H9 (cell line): ENCODE data around the gene NTPCR. TPM values are rescaled to one million over a fixed set of nuclear protein-coding genes. Genes with fewer than 3 reads are reported as not detected.

Experiments
- DNase-seq: peaks from one replicate; pipeline ENCODE4 v3.0.0-alpha.2; 2017
- H2AFZ ChIP-seq: one replicate; pipeline ENCODE4 v1.6.1; 2013; ENCODE audit warnings: mild to moderate bottlenecking, low read length, control low read depth, moderate library complexity
- H2AK5ac ChIP-seq: 2 replicates; pipeline ENCODE4 v1.6.1; 2013; ENCODE audit warnings: low read length, control low read depth, mixed read lengths; ENCODE audit not compliant: insufficient read length
- H2BK120ac ChIP-seq: one replicate; pipeline ENCODE4 v1.6.1; 2013; ENCODE audit warnings: low read depth, mild to moderate bottlenecking, low read length, control low read depth, inconsistent platforms; ENCODE audit not compliant: poor library complexity, severe bottlenecking
- H2BK12ac ChIP-seq: 2 replicates; pipeline ENCODE4 v1.6.1; 2013; ENCODE audit warnings: low read length, control low read depth, mixed read lengths, low read depth; ENCODE audit not compliant: insufficient read length
- H2BK15ac ChIP-seq: 2 replicates; pipeline ENCODE4 v1.6.1; 2013; ENCODE audit warnings: low read depth, low read length, control low read depth
- H2BK20ac ChIP-seq: one replicate; pipeline ENCODE4 v1.6.1; 2013; ENCODE audit warnings: low read depth, mild to moderate bottlenecking, low read length, control low read depth, inconsistent platforms; ENCODE audit not compliant: poor library complexity, severe bottlenecking
- H2BK5ac ChIP-seq: 2 replicates; pipeline ENCODE4 v1.6.1; 2013; ENCODE audit warnings: low read length, control low read depth, mixed read lengths; ENCODE audit not compliant: insufficient read length
- H3K14ac ChIP-seq: 2 replicates; pipeline ENCODE4 v1.6.1; 2013; ENCODE audit warnings: low read length, control low read depth; ENCODE audit not compliant: insufficient read depth
- H3K18ac ChIP-seq: 2 replicates; pipeline ENCODE4 v1.6.1; 2013; ENCODE audit warnings: low read depth, mild to moderate bottlenecking, mixed read lengths, low read length, control low read depth; ENCODE audit not compliant: insufficient read length
- H3K23ac ChIP-seq: 2 replicates; pipeline ENCODE4 v1.6.1; 2013; ENCODE audit warnings: low read length, control low read depth, mixed read lengths, low read depth; ENCODE audit not compliant: insufficient read length
- H3K23me2 ChIP-seq: 2 replicates; pipeline ENCODE4 v1.6.1; 2013; ENCODE audit warnings: low read depth, mild to moderate bottlenecking, mixed read lengths, low read length, control low read depth; ENCODE audit not compliant: insufficient read length, poor library complexity, severe bottlenecking
- H3K27ac ChIP-seq: 2 replicates; pipeline ENCODE4 v1.5.1; 2013; ENCODE audit warnings: low read length, control low read depth, mixed read lengths, low read depth; ENCODE audit not compliant: insufficient read length
- H3K27me3 ChIP-seq: 2 replicates; pipeline ENCODE4 v1.6.1; 2013; ENCODE audit warnings: low read length, control low read depth, inconsistent platforms; ENCODE audit not compliant: insufficient read depth
- H3K4ac ChIP-seq: 2 replicates; pipeline ENCODE4 v1.6.1; 2013; ENCODE audit warnings: low read depth, mild to moderate bottlenecking, control low read depth, inconsistent platforms, low read length, moderate library complexity
- H3K4me1 ChIP-seq: 2 replicates; pipeline ENCODE4 v1.6.1; 2013; ENCODE audit warnings: low read length, control low read depth, inconsistent platforms; ENCODE audit not compliant: insufficient read depth
- H3K4me2 ChIP-seq: 2 replicates; pipeline ENCODE4 v1.6.1; 2013; ENCODE audit warnings: low read length, control low read depth, mixed read lengths; ENCODE audit not compliant: insufficient read length, insufficient read depth
- H3K56ac ChIP-seq: 2 replicates; pipeline ENCODE4 v1.6.1; 2013; ENCODE audit warnings: low read depth, mild to moderate bottlenecking, mixed read lengths, low read length, control low read depth; ENCODE audit not compliant: insufficient read length
- H3K79me1 ChIP-seq: 2 replicates; pipeline ENCODE4 v1.6.1; 2013; ENCODE audit warnings: low read depth, mild to moderate bottlenecking, moderate library complexity, low read length, control low read depth, inconsistent platforms; ENCODE audit not compliant: insufficient read depth, poor library complexity, severe bottlenecking
- H3K79me2 ChIP-seq: 2 replicates; pipeline ENCODE4 v1.6.1; 2013; ENCODE audit warnings: low read length, control low read depth, inconsistent platforms; ENCODE audit not compliant: insufficient read depth
- H3K9ac ChIP-seq: 2 replicates; pipeline ENCODE4 v1.6.1; 2013; ENCODE audit warnings: low read length, control low read depth, mixed read lengths; ENCODE audit not compliant: insufficient read length; ENCODE audit errors: extremely low read depth
- H3K9me3 ChIP-seq: one replicate; pipeline ENCODE4 v1.6.1; 2013; ENCODE audit warnings: low read depth, low read length, inconsistent platforms; ENCODE audit not compliant: control insufficient read depth
- H3T11ph ChIP-seq: one replicate; pipeline ENCODE4 v1.6.1; 2013; ENCODE audit warnings: mild to moderate bottlenecking, low read length, control low read depth, inconsistent platforms
- H4K20me1 ChIP-seq: one replicate; pipeline ENCODE4 v1.6.1; 2013; ENCODE audit not compliant: control insufficient read depth, insufficient read length, insufficient read depth
- H4K5ac ChIP-seq: 2 replicates; pipeline ENCODE4 v1.6.1; 2013; ENCODE audit warnings: low read depth, mild to moderate bottlenecking, mixed read lengths, low read length, control low read depth; ENCODE audit not compliant: insufficient read length
- H4K8ac ChIP-seq: replicated peaks from 2 replicates; pipeline ENCODE4 v1.6.1; 2013; ENCODE audit warnings: low read length, control low read depth, mixed read lengths, low read depth; ENCODE audit not compliant: insufficient read length
- H4K91ac ChIP-seq: 2 replicates; pipeline ENCODE4 v1.6.1; 2013; ENCODE audit warnings: low read depth, mild to moderate bottlenecking, moderate library complexity, mixed read lengths, low read length, control low read depth; ENCODE audit not compliant: insufficient read length
- H3K27ac Mint-ChIP-seq, 3 experiments: 2 replicates in 2 of 3; 3 replicates in 1 of 3; pipeline ENCODE4 v1.8.0; 2020 to 2021; ENCODE audit warnings: mixed read lengths in 3 of 3, mild to moderate bottlenecking in 1 of 3, moderate library complexity in 1 of 3
- H3K27me3 Mint-ChIP-seq: 2 replicates; pipeline ENCODE4 v1.8.0; 2021; ENCODE audit warnings: low read depth, mild to moderate bottlenecking, moderate library complexity, mixed read lengths
- H3K36me3 Mint-ChIP-seq, 3 experiments: 2 replicates in 2 of 3; 3 replicates in 1 of 3; pipeline ENCODE4 v1.8.0; 2020 to 2021; ENCODE audit warnings: low read depth in 3 of 3, mixed read lengths in 3 of 3; ENCODE audit not compliant: insufficient read depth in 1 of 3
- H3K4me1 Mint-ChIP-seq, 2 experiments: 2 replicates each; pipeline ENCODE4 v1.8.0; 2020; ENCODE audit warnings: mixed read lengths in 2 of 2
- H3K4me3 Mint-ChIP-seq, 2 experiments: 2 replicates in 1 of 2; 3 replicates in 1 of 2; pipeline ENCODE4 v1.8.0; 2020 to 2021; ENCODE audit warnings: mild to moderate bottlenecking in 2 of 2, mixed read lengths in 2 of 2, moderate library complexity in 1 of 2
- H3K9me3 Mint-ChIP-seq, 2 experiments: 2 replicates in 1 of 2; 3 replicates in 1 of 2; pipeline ENCODE4 v1.8.0; 2020; ENCODE audit warnings: mild to moderate bottlenecking in 2 of 2, mixed read lengths in 2 of 2, moderate library complexity in 1 of 2
- CTCF ChIP-seq: fragments of 200-600 bp; sonication (generic); conservative IDR thresholded peaks from 3 replicates; pipeline ENCODE4 v1.8.0; 2021; ENCODE audit warnings: antibody characterized with exemption, mild to moderate bottlenecking
- WGBS: extraction: QIAGEN DNeasy Blood & Tissue Kit; methylation state at CpG from one replicate; pipeline ENCODE4 v1.1.7; 2013; ENCODE audit warnings: missing lambda C conversion rate, low lambda C conversion rate, mixed read lengths; ENCODE audit not compliant: insufficient read length; ENCODE audit errors: extremely low coverage; 5-methylcytosine and 5-hydroxymethylcytosine counted together
- total RNA-seq: library from RNA; stranded (reverse); gene quantifications from 2 replicates; pipeline ENCODE4 v1.2.1, GENCODE V29; 2021

Gene NTPCR
- total RNA-seq, 1 experiment from 2014 or later, result 87.4 TPM

DNA sequence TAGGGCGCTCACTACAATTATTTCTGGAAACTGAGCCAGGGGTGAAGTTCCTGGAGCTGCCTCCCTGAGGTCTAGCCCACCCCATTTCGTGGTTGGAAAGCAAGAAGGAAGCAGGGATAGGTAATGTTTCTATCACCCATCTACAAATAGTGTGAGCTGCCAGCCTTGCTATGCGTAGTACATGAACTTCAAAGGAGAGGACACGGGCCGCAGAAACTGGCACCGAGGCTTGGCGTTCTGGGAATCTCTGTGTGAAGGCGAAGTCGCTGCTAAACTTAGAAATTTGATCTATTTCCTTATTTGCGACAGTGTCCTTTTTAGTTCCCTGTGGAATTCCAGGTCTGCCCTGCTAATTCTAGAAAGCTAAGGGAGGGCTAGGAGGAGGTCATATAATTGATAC, 49.6 kb upstream of the NTPCR start:
- Histone ChIP-seq H3K56ac (no peak overlapping the region), H3K27ac (no peak overlapping the region), H3K4me2 (no peak overlapping the region), H4K20me1 (no peaks in the 10 kb centered on the region), H2AK5ac (no peak overlapping the region), H3K27me3 (no peaks in the 10 kb centered on the region), H4K91ac (no peak overlapping the region), H2BK15ac (no peak overlapping the region), H3K23ac (no peak overlapping the region), H4K8ac (no peak overlapping the region), H3K9me3 (no peaks in the 10 kb centered on the region), H2BK120ac (no peak overlapping the region), H3K9ac (no peak overlapping the region), H2BK5ac (no peak overlapping the region), H3T11ph (no peak overlapping the region), H3K18ac (no peak overlapping the region), H3K79me2 (no peaks in the 10 kb centered on the region), H4K5ac (no peak overlapping the region), H3K4ac (no peak overlapping the region), H3K79me1 (no peaks in the 10 kb centered on the region), H3K23me2 (no peaks in the 10 kb centered on the region), H2BK12ac (no peak overlapping the region), H2AFZ (no peak overlapping the region), H3K14ac (no peak overlapping the region), H3K4me1 (peaks cover 2% of the 10 kb centered on the region; the same call in 1 of the 2 replicates), H2BK20ac (no peak overlapping the region)
- H3K27me3 Mint-ChIP-seq, result peaks cover 3% of the 10 kb centered on the region; the same call in 1 of the 2 replicates
- peak overlapping the region in 1 of 3 experiments; percentile 60; a peak in 1 of 7 replicates for H3K27ac Mint-ChIP-seq
- DNase-seq, result no peak
- 0 out of 5 replicates have a peak, but pooled peaks cover 0 to 3% of the 10 kb centered on the region in 2 experiments for H3K9me3 Mint-ChIP-seq
- WGBS, result no CpG with 5 or more reads among the region's 10 CpGs
- peaks cover 0 to 4% (median 0%) of the 10 kb centered on the region in 3 experiments; a peak in 1 of 7 replicates for H3K36me3 Mint-ChIP-seq
- H3K4me3 Mint-ChIP-seq, result no peak overlapping the region
- H3K4me1 Mint-ChIP-seq, result peaks cover 34 to 47% of the 10 kb centered on the region in 2 experiments
- no peak for TF ChIP-seq CTCF
